ENCODE results near the gene WNT4. TPM values are rescaled to one million over a fixed set of nuclear protein-coding genes. Genes with fewer than 3 reads are reported as not detected.

Gene WNT4
- total and polyA plus RNA-seq, 11 donors = 0.04 to 0.38 (median 0.08) TPM; not detected in 3

GRCh38 chr1:22115286-22115685 is 27.6 kb downstream of the WNT4 start:
- ATAC-seq (no peak), DNase-seq (peak in 1 of 5 donors; percentile 18)
- Histone ChIP-seq H3K4me3 (no peak overlapping the region), H3K9me3 (no peaks in the 10 kb centered on the region), H3K27ac (no peak overlapping the region), H3K4me1 (peaks cover 0 to 66% (median 34%) of the 10 kb centered on the region in 12 donors), H3K27me3 (no peaks in the 10 kb centered on the region), H3K36me3 (peaks cover 0 to 88% (median 20%) of the 10 kb centered on the region in 9 donors)
- TF ChIP-seq CTCF (IDR thresholded peaks at IDR 0.05) = no peak
- no peak for TF ChIP-seq POLR2A (IDR thresholded peaks at IDR 0.05)
- 74 to 85% (median 79%) methylated on average over 6 of the region's 6 CpGs for WGBS, 4 donors
- intact Hi-C loops (cut with DNase I) = loop anchor here in 1 of 10 donors (10.0 kb wide), 1 partner anchor 300 kb away; no protein-coding TSS in a partner anchor

- WGBS, 4 donors = 44 to 49% (median 46%) methylated on average over 9 to 18 of the region's 18 CpGs
- intact Hi-C loops (cut with DNase I) = loop anchor here in 2 of 10 donors (5.0 to 10.0 kb wide), 2 partner anchors 298 to 300 kb away; no protein-coding TSS in a partner anchor
- TF ChIP-seq POLR2A (IDR thresholded peaks at IDR 0.05) (no peak), CTCF (IDR thresholded peaks at IDR 0.05) (no peak)
- no peaks in the 10 kb centered on the region for H3K9me3 ChIP-seq
- H3K4me3 ChIP-seq = no peak overlapping the region
- peaks cover 0 to 87% (median 12%) of the 10 kb centered on the region in 9 donors for H3K36me3 ChIP-seq
- no peaks in the 10 kb centered on the region for H3K27me3 ChIP-seq
- ATAC-seq (peak in 3 of 4 donors; percentile 33 to 55 (median 41)), DNase-seq (peak in 2 of 5 donors; percentile 45 to 60)
- H3K27ac ChIP-seq = peak overlapping the region in 2 of 12 donors; percentile 15 to 17
- H3K4me1 ChIP-seq = peaks cover 0 to 66% (median 34%) of the 10 kb centered on the region in 12 donors
Observed at GRCh38 chr1:22114083-22115012, 28.5 kb downstream of the WNT4 start.

- TF ChIP-seq CTCF (IDR thresholded peaks at IDR 0.05) = no peak
- no peak for TF ChIP-seq POLR2A (IDR thresholded peaks at IDR 0.05)
- Histone ChIP-seq H3K36me3 (peaks cover 0 to 90% (median 11%) of the 10 kb centered on the region in 9 donors), H3K4me1 (peaks cover 0 to 73% (median 43%) of the 10 kb centered on the region in 12 donors), H3K4me3 (no peak overlapping the region), H3K27ac (peak overlapping the region in 1 of 12 donors; percentile 26), H3K27me3 (no peaks in the 10 kb centered on the region), H3K9me3 (no peaks in the 10 kb centered on the region)
- ATAC-seq (peak; percentile 34 to 75 (median 48)), DNase-seq (peak in 2 of 5 donors; percentile 38 to 39)
- intact Hi-C loops (cut with DNase I) = loop anchor here in 2 of 10 donors (5.0 to 10.0 kb wide), 2 partner anchors 300 to 302 kb away; no protein-coding TSS in a partner anchor
- 37 to 68% (median 51%) methylated on average over 2 to 3 of the region's 3 CpGs for WGBS, 4 donors
Observed at GRCh38 chr1:22112554-22112953, 30.3 kb downstream of the WNT4 start.

GRCh38 chr1:22111620-22112019 is 31.3 kb downstream of the WNT4 start:
- DNase-seq (no peak), ATAC-seq (peak in 1 of 4 donors; percentile 10)
- TF ChIP-seq CTCF (IDR thresholded peaks at IDR 0.05) (no peak), POLR2A (IDR thresholded peaks at IDR 0.05) (no peak)
- WGBS, 4 donors = 69 to 85% (median 82%) methylated on average over 3 of the region's 3 CpGs
- no peaks in the 10 kb centered on the region for H3K9me3 ChIP-seq
- H3K4me3 ChIP-seq = no peak overlapping the region
- no peak overlapping the region for H3K27ac ChIP-seq
- intact Hi-C loops (cut with DNase I) = loop anchor here in 2 of 10 donors (5.0 to 10.0 kb wide), 2 partner anchors 301 to 303 kb away; no protein-coding TSS in a partner anchor
- peaks cover 0 to 86% (median 11%) of the 10 kb centered on the region in 9 donors for H3K36me3 ChIP-seq
- H3K4me1 ChIP-seq = peaks cover 0 to 64% (median 40%) of the 10 kb centered on the region in 12 donors
- H3K27me3 ChIP-seq = no peaks in the 10 kb centered on the region

Measured in heart left ventricle (tissue), 16 donors.